ENCODE results near the gene CASP7. TPM values are rescaled to one million over a fixed set of nuclear protein-coding genes. Genes with fewer than 3 reads are reported as not detected.

Gene CASP7
- total RNA-seq, 1 donor from 2014 or later: not detected

DNA sequence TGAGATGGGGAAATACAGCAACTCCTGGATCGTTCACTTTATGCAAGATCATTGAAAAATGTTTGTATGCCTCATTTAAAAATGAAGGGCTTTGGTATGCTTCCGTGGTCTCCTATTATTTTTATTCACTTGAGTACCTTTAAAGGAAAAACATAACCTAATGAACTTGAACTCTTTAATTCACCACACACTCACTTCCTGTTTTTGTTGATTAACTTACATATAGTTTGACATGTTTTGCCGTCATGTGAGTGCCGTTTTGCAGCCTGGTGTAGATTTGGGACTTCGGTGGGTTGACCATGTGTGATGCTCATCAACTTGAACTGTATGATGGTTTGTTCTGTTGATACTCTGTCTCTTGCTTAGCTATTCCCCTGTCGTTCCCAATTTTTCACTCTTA is 28.9 kb downstream of the CASP7 start:
- Mint-ChIP-seq H3K36me3 (ENCODE audit: unreplicated experiment) (no peaks in the 10 kb centered on the region), H3K4me1 (ENCODE audit: low read depth, unreplicated experiment) (peaks cover 4% of the 10 kb centered on the region), H3K4me3 (ENCODE audit: unreplicated experiment) (no peak overlapping the region)

DNA sequence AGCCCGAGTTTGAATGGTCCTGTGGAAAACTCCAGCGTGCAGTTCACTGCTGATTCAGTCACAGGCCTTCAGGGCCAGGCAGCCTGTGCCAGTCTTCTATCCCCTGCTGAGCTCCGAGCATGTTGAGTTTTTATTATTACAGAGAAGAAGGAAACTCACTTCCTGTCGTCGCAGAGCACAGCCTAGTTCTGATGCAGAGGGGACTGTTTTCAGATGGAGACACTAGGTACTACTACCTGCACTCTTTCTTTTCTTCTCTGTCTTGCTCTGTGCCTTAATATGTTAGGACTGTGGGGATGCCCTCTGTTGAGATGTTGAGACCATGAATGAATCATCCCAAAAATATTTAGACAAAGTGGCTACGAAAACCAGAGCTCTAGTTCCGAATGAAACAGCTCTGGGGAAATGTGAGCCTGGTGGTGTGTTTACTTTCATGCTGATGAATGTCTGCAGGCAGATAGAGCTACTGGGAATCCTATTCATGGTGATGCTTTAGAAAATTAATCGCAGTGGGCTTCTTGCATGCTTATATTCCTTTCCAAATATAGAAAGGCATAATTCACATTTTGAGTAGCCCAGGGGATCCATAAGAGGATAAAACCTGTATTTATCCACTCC is 29.6 kb downstream of the CASP7 start:
- TF ChIP-seq, protein P1, sequence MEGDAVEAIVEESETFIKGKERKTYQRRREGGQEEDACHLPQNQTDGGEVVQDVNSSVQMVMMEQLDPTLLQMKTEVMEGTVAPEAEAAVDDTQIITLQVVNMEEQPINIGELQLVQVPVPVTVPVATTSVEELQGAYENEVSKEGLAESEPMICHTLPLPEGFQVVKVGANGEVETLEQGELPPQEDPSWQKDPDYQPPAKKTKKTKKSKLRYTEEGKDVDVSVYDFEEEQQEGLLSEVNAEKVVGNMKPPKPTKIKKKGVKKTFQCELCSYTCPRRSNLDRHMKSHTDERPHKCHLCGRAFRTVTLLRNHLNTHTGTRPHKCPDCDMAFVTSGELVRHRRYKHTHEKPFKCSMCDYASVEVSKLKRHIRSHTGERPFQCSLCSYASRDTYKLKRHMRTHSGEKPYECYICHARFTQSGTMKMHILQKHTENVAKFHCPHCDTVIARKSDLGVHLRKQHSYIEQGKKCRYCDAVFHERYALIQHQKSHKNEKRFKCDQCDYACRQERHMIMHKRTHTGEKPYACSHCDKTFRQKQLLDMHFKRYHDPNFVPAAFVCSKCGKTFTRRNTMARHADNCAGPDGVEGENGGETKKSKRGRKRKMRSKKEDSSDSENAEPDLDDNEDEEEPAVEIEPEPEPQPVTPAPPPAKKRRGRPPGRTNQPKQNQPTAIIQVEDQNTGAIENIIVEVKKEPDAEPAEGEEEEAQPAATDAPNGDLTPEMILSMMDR (IDR thresholded peaks at IDR 0.05; ENCODE audit: partially characterized antibody, unreplicated experiment): no peak
- no peak for DNase-seq
- Mint-ChIP-seq H3K27me3 (ENCODE audit: unreplicated experiment) (peaks cover 8% of the 10 kb centered on the region), H3K4me1 (ENCODE audit: low read depth, unreplicated experiment) (peaks cover 4% of the 10 kb centered on the region), H3K9me3 (ENCODE audit: unreplicated experiment) (no peaks in the 10 kb centered on the region), H3K4me3 (ENCODE audit: unreplicated experiment) (no peak overlapping the region), H3K36me3 (ENCODE audit: unreplicated experiment) (no peaks in the 10 kb centered on the region), H3K27ac (ENCODE audit: unreplicated experiment) (no peak overlapping the region)

More for the DNA sequence above, 28.9 kb downstream of the CASP7 start:
- Mint-ChIP-seq H3K9me3 (ENCODE audit: unreplicated experiment) (no peaks in the 10 kb centered on the region), H3K27ac (ENCODE audit: unreplicated experiment) (no peak overlapping the region), H3K27me3 (ENCODE audit: unreplicated experiment) (peaks cover 8% of the 10 kb centered on the region)
- no peak for DNase-seq
- TF ChIP-seq, protein P1 (IDR thresholded peaks at IDR 0.05; ENCODE audit: partially characterized antibody, unreplicated experiment): no peak

DNA sequence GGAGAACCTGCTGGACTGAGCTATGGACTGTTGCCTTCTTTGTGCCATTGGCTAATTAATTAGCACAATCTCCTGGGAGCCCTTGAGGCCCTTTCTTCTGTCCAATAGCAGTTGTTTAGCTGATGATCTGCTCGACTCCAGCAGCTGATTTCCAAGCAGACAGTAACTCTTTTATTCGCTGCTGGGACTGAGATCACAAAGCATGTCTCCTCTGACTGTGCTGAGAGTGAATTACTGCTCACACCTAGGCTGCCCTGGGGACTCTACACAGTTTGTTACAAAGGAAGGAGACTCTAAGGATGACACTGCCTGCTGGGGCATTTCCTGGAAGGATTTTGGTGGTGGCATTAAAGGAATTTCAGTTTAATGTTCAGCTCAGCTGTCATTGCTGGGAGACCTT is 31.4 kb downstream of the CASP7 start:
- Mint-ChIP-seq H3K9me3 (ENCODE audit: unreplicated experiment) (no peaks in the 10 kb centered on the region), H3K27ac (ENCODE audit: unreplicated experiment) (no peak overlapping the region), H3K4me3 (ENCODE audit: unreplicated experiment) (no peak overlapping the region), H3K27me3 (ENCODE audit: unreplicated experiment) (peaks cover 10% of the 10 kb centered on the region), H3K4me1 (ENCODE audit: low read depth, unreplicated experiment) (peaks cover 4% of the 10 kb centered on the region), H3K36me3 (ENCODE audit: unreplicated experiment) (no peaks in the 10 kb centered on the region)
- DNase-seq: no peak
- TF ChIP-seq, protein P1 (IDR thresholded peaks at IDR 0.05; ENCODE audit: partially characterized antibody, unreplicated experiment): no peak

DNA sequence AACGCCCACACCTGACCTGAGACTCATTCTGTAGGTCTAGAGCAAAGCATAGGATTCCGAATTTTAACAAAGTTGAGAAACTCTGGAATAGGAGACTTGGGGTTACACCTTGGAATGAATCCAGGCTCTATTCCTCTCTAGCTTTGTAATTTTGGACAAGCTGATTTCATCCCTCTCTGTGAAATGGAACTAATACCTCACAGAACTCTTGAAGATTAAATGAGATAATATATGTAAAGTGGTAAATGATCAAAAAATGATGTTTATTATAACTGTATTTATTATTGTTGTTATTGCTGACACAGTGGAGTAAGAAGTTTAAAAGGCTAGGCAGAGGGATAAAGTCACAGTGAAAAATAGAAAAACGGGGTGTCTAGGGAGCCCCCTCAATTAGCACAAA is 32.3 kb downstream of the CASP7 start:
- no peak for DNase-seq
- TF ChIP-seq, protein P1 (IDR thresholded peaks at IDR 0.05; ENCODE audit: partially characterized antibody, unreplicated experiment): no peak
- Mint-ChIP-seq H3K27ac (ENCODE audit: unreplicated experiment) (no peak overlapping the region), H3K9me3 (ENCODE audit: unreplicated experiment) (no peaks in the 10 kb centered on the region), H3K36me3 (ENCODE audit: unreplicated experiment) (no peaks in the 10 kb centered on the region), H3K4me3 (ENCODE audit: unreplicated experiment) (no peak overlapping the region), H3K27me3 (ENCODE audit: unreplicated experiment) (peaks cover 10% of the 10 kb centered on the region), H3K4me1 (ENCODE audit: low read depth, unreplicated experiment) (peaks cover 4% of the 10 kb centered on the region)

DNA sequence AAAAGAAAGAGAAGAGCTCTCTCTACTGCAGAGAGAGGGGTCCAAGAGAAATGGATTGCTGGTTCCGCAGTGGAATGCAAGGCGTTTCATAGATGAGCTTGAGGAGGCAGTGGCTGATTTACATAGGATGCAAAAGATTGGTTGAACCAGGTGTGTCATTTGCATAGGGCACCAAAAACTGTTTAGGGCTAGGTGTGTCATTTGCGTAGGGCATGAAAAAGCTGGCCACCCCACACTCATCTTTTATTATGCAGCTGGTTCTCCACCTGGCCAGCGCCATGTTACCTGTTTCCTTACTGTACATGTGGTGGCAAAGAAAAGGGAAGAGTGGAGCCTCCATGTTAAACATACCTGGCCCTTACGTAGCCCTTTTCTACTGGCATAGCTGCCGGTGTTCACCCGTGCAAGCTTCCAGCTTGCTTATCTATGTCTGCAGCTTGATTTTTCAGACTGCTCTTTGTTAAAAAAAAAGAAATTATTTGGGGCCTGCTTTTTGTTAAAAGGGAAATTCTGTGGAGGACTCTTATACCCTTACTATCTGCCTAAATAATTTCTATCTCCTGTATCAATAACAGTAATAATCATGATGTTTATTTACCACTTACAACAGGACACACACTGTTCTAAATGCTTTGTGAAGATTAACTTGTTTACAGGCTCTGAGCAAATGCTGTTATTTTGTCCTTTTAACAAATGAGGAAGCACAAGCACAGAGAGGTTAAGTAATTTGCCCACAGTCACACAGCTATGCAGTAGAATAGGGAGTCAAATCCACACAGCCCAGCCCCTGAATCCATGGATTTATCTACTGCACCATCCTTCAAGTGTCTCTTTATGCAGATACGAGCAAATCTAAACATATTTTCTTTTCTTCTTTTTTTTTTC is 33.3 kb downstream of the CASP7 start:
- Mint-ChIP-seq H3K27ac (ENCODE audit: unreplicated experiment) (no peak overlapping the region), H3K27me3 (ENCODE audit: unreplicated experiment) (peaks cover 8% of the 10 kb centered on the region), H3K4me3 (ENCODE audit: unreplicated experiment) (no peak overlapping the region), H3K9me3 (ENCODE audit: unreplicated experiment) (no peaks in the 10 kb centered on the region), H3K4me1 (ENCODE audit: low read depth, unreplicated experiment) (peaks cover 4% of the 10 kb centered on the region), H3K36me3 (ENCODE audit: unreplicated experiment) (no peaks in the 10 kb centered on the region)
- DNase-seq: no peak
- TF ChIP-seq, protein P1 (IDR thresholded peaks at IDR 0.05; ENCODE audit: partially characterized antibody, unreplicated experiment): no peak

All from glutamatergic neuron (in vitro differentiated cells).